HG03196 (cell line): ENCODE results near the gene RAPGEF4.

Experiments
- ATAC-seq: cut with Tn5 transposase; IDR thresholded peaks from one replicate; pipeline ENCODE4 v1.9.1; 2021; ENCODE audit not compliant: unreplicated experiment

RAPGEF4 gene

DNA sequence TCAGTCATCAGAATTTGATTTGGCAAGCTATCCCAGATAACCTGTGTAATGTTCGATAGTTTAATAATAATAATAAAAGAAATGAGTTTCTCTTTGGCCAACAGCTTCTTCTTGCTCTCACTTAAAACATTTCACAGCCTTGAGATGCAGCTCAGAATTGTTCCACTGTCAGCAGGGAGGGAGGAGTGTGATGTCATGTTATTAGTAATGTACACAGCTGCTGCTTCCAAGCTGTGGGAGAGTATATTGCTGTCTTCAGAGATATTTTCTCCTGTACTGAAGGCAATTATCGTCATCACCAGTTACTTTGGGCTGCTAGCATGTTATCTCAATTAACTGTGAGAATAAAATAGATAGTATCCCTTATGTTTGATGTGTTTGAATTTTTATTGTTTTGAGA is 193.1 kb downstream of the RAPGEF4 start:
- ATAC-seq: no peak

DNA sequence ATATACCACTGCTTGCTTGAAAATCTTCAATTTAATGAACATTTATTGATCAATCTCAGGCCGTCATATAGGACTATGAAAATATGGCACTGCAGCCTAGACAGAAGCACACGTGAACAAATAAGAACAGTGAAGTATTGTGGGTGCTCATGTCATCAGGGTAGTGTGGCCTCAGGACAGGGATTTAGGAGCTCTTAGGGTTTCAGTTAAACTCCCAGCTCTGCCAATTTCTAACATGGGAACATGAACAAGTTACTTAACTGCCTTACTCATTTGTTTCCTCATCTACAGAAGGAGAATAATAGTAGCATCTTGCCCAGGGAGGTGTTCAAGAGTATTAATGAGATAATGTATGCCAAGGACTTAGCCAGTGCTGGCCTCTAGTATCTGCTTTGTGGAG is 194.0 kb downstream of the RAPGEF4 start:
- ATAC-seq: no peak

- no peak for ATAC-seq
These were observed 195.2 kb downstream of the RAPGEF4 start for GRCh38 chr2:172930871-172931255.

GRCh38 chr2:172931256-172931894 is 195.7 kb downstream of the RAPGEF4 start:
- ATAC-seq: no peak

DNA sequence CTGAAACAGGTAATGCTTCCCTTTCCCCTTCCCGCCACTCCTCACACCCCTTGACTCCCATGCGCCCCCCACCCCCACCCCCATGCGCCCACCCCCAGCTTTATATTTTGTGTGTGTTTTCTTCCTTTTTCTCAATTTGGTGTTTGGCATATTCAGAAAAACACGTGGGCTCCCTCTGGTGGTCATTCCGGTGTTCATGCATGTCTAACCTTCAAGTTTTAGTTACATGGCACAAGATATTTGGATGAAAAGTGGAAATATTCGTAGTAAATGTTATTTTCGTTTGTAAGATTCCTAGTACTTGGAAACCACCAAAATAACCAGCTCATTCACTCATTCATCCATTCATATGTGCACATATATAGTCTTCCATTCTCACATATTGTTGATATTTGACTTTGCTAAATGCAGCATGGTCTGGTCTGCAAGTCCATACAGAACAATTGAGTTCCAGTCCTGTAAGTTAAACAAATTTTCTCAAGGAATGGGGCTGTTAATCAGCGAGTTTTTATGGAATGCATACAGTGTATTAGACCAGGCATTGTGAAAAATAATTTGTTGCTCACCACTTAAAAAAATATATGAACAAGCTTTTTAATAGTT is 196.4 kb downstream of the RAPGEF4 start:
- no peak for ATAC-seq

GRCh38 chr2:172937884-172938712 is 202.5 kb downstream of the RAPGEF4 start:
- no peak for ATAC-seq

DNA sequence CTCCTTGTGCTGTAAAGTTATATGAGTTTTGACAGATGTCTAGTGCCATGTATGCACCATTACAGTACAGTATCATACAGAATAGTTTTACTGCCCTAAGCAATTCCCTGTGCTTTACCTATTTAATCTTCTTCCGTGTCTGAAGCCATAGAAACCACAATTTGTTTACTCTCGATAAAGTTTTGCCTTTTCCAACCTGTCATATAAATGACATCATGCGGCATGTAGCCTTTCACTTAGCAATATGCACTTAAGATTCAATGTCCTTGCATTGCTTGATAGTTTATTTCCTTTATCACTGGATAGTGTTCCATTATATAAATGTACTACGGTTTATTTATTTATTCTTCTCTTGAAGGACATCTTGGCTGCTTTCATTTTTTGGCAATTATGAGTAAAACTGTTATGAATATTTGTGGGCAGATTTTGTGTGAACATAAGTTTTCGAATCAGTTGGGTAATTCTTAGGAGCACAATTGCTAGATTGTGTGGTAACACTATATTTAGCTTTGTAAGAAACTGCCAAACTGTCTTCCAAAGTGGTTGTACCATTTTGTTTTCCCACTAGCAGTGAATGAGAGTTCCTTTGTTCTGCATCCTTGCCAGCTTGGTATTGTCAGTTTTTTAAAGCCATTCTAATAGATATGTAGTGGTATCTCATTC is 203.2 kb downstream of the RAPGEF4 start:
- ATAC-seq: no peak

DNA sequence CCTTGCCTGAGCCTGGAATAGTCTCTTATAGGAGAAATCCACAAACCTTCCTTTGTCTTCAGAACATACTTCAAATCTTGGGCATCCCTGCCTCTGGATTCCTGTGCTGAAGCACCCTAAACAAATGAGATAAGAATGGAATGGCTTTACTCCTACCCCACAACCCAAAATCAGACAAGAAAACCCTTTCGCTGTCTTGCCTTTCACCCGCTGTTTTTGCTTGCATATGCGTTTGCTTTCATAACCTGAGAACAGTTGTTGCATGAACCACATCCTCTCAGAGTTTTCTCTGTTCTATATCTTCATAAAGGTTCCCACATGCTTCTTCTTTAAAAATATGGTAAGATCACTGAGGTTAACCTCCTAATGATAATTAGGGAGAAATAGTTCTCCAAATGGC is 207.9 kb downstream of the RAPGEF4 start:
- ATAC-seq: no peak

GRCh38 chr2:172944022-172944793 is 208.6 kb downstream of the RAPGEF4 start:
- ATAC-seq: no peak

DNA sequence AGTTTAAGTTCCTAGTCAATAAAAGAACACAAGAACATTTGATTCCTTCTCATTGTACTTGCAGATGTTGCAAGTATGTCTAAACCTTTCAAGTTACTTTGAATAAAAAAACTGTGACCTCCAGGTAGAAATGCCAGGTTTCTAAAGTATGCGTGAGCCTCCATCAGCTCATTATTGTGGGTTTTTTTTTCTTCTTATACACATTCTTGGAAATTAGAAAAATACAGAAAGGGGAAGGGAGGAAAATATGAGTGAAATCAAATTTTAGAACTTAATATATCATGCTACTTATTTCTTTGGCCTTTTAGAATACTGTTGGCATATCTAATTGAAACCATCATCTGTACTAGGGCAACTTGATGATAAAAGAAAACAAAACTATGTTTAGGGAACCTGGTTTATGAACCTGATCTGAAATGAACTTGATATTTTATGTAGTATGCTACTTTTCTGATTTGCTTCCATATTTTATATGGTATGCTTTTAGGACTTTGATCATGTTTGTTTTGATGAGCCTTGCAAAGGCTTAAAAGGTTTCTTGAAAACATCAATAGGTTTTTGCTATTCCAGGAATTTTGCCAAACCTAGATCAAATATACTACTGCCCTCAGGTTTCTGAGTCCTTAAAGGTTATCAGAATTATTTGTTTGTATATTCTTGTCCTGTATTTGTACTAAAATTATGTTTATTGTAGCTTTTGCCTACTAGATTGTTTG is 209.3 kb downstream of the RAPGEF4 start:
- ATAC-seq: no peak

DNA sequence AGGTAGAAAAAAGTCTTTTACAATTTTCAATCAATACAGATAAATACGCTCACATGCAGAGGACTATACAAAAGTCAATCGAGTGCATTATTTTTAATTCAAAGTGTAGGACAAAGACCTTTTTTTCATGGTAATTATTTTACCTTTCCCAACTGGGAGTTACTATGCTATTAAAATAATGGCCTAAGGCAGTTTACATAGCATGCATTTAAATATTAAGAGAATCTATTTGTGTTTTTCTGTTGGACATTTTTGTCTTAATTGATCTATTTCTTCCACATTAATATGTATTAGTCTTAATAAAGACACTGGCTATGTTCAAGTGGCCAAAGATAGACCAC is 209.8 kb downstream of the RAPGEF4 start:
- ATAC-seq: no peak

DNA sequence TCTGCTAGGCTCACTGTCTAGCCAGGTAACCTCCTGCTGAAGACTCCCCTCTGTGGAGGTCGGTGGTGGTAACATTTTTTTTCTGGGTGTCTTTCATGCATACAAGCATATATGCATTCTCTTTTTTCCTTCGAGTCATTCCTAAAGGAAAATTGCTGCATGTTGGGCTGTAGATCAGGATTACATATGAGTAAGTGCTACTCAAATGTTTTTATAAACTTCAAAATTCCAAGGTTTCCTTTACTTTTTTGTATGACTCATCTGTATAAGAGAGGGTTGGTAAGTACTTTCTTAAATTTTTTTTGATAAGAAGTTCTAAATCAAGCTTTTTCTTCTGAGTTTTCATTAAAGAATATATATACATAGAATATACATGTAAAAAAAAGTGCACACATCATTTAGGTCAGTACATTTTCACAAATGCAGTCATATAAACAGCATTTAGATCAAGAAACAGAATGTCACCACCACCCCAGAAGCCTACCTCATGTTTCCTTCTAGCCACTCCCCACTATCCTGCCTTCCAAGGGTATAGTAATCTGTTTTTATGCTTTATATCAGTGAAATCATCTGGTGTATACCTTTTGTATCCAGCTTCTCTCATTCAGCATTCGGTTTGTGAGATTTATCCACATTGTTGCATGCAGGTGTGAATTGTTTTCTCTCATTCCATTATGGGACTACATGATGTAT is 212.0 kb downstream of the RAPGEF4 start:
- no peak for ATAC-seq

GRCh38 chr2:172949522-172949921 is 213.9 kb downstream of the RAPGEF4 start:
- ATAC-seq: no peak

DNA sequence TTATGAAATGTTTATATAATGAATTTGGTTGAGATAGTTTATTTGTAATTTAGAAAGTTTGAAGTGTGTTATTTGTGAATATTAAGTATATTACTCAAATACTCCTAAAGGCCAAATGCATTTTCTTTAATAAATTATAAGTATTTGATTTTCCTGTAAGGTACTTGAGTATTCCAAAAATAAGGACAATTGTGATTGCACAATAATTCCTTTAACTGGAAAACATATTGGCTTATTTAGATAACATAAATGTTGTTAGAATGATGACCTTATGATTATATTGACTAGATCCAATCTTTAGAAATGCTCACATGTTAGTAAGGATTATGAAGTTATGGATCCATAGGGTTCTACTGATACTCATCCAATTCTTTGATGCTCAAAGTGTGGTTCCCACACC is 214.9 kb downstream of the RAPGEF4 start:
- no peak for ATAC-seq

- ATAC-seq: no peak
These were observed 215.9 kb downstream of the RAPGEF4 start for GRCh38 chr2:172951554-172951953.

DNA sequence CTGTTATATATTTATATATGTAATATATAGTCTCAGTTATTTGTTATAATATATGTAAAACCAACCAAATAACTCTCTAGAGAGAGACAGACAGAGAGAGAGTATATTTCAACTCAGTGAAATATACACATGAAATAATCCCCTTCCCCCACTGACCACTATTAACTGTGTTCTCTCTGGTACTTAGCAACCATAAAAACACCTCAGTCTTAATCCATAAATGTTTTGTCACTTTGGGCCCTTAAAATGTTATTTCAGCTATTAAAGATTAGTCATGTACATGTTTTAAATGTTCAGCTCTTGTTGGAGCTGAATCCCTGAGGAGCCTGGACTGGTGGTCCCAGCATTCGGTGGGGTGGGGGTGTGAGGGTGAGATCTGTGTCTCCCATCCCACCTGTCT is 217.8 kb downstream of the RAPGEF4 start:
- no peak for ATAC-seq

GRCh38 chr2:172953970-172954852 is 218.6 kb downstream of the RAPGEF4 start:
- ATAC-seq: no peak

DNA sequence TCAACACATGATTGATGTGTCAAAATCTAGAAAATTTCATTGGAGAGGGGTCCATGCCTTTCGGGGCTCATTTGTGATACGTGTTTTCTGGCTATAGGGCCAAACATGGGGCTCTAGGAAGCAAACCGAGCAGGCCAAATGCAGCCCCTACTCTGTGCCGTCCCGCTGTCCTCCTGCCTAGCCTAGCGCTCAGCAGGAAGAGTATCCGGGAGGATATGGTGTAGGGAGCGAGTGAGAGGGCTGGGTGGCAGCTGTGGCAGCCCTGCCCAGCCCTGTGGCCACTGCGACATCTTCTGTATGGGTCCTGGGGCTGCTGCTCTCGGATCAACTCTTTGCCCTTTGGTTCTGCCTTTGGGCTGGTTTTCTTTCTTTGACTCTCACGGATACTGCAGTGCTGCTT is 219.9 kb downstream of the RAPGEF4 start:
- ATAC-seq: no peak

- no peak for ATAC-seq
These were observed 222.1 kb downstream of the RAPGEF4 start for GRCh38 chr2:172957734-172958133.
